Measurements from ENCODE around the gene ZNF511. TPM values are rescaled to one million over a fixed set of nuclear protein-coding genes. Genes with fewer than 3 reads are reported as not detected.

Gene ZNF511
- total RNA-seq, 4 donors from 2014 or later, result 16.1 to 26.7 (median 17.7) TPM

DNA sequence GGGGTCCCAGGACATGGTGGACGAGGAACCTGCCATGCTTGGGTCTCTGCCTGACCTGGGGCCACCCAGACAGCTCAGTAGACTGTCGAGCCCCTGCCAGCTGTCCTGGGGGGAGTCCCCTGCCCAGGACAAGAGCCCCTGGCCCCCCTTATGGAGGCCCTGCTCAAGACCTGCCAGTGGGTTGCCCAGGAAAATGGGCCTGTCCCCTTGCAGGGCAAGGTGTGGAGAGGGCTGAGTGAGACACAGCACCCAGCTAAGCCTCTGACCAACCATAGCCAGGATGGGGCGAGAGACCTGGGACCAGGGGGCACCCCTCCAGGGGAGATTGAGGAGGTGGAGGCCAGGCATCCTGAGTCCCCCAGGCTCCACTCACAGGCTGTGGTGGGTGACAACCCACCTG, 47.3 kb downstream of the ZNF511 start:
- Histone ChIP-seq H3K4me3 (no peak overlapping the region), H3K9me3 (peaks cover 0 to 1% (median 0%) of the 10 kb centered on the region in 3 donors), H3K27ac (no peak overlapping the region), H3K4me1 (peaks cover 10 to 37% (median 13%) of the 10 kb centered on the region in 3 donors), H3K36me3 (no peaks in the 10 kb centered on the region), H3K27me3 (peaks cover 0 to 23% (median 0%) of the 10 kb centered on the region in 4 donors)
- WGBS, 2 donors, result no CpG with 5 or more reads among the region's 3 CpGs
- TF ChIP-seq, protein P1, sequence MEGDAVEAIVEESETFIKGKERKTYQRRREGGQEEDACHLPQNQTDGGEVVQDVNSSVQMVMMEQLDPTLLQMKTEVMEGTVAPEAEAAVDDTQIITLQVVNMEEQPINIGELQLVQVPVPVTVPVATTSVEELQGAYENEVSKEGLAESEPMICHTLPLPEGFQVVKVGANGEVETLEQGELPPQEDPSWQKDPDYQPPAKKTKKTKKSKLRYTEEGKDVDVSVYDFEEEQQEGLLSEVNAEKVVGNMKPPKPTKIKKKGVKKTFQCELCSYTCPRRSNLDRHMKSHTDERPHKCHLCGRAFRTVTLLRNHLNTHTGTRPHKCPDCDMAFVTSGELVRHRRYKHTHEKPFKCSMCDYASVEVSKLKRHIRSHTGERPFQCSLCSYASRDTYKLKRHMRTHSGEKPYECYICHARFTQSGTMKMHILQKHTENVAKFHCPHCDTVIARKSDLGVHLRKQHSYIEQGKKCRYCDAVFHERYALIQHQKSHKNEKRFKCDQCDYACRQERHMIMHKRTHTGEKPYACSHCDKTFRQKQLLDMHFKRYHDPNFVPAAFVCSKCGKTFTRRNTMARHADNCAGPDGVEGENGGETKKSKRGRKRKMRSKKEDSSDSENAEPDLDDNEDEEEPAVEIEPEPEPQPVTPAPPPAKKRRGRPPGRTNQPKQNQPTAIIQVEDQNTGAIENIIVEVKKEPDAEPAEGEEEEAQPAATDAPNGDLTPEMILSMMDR (IDR thresholded peaks at IDR 0.05), result no peak
- no peak for TF ChIP-seq POLR2A (IDR thresholded peaks at IDR 0.05)
- no peak for DNase-seq
- intact Hi-C loops (cut with DNase I), result no loop called here

DNA sequence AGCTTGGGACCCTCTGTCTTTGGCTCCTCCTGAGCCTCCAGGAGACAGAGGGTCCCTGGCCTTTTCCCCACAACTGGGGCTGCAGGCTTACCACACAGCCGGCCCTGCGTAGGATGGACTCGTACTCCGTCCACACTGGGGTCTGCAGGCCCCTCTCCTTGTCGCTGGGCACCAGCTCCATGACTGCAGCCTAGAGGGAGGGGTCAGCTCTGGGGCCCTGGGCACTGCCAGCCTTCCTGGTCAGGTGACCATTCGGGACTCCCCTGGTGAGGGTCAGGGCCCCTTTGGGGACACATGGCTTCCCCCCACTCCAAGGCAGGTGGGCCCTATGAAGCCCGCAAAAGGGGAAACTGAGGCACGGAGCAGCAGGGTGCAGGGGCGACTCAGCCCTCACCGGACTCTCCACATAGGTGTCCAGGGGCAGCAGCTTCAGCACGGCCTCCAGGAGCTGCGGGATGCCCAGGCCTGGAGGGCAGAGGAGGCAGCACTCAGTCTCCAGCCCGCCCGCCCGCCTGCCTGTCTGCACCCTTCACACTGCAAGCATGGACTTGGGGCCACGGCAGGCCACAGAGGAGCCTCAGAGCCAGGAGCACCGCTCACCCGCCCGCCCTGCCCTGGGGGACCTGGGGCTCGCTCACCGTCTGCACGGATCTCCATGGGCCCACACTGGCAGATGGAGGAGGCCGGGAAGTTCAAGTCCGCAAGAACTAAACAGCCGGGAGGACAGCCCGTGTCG, 48.0 kb downstream of the ZNF511 start:
- Histone ChIP-seq H3K4me1 (peaks cover 10 to 37% (median 13%) of the 10 kb centered on the region in 3 donors), H3K9me3 (peaks cover 0 to 5% (median 0%) of the 10 kb centered on the region in 3 donors), H3K4me3 (peak overlapping the region; percentile 49 to 83 (median 61)), H3K36me3 (peaks cover 0 to 5% (median 0%) of the 10 kb centered on the region in 3 donors), H3K27ac (peak overlapping the region in 1 of 4 donors; percentile 39), H3K27me3 (peaks cover 0 to 16% (median 0%) of the 10 kb centered on the region in 4 donors)
- no peak for DNase-seq
- WGBS, 2 donors, result no CpG with 5 or more reads among the region's 27 CpGs
- intact Hi-C loops (cut with DNase I), result no loop called here
- TF ChIP-seq, protein P1 (IDR thresholded peaks at IDR 0.05), result no peak
- TF ChIP-seq POLR2A (IDR thresholded peaks at IDR 0.05), result no peak

- TF ChIP-seq, protein P1 (IDR thresholded peaks at IDR 0.05), result no peak
- TF ChIP-seq POLR2A (IDR thresholded peaks at IDR 0.05), result no peak
- Histone ChIP-seq H3K9me3 (peaks cover 0 to 5% (median 0%) of the 10 kb centered on the region in 3 donors), H3K4me1 (peaks cover 10 to 37% (median 13%) of the 10 kb centered on the region in 3 donors), H3K27ac (peak within 1 kb of the TSS; percentile 39 to 79 (median 57)), H3K36me3 (peaks cover 0 to 13% (median 0%) of the 10 kb centered on the region in 3 donors), H3K27me3 (peaks cover 0 to 14% (median 0%) of the 10 kb centered on the region in 4 donors), H3K4me3 (peak within 1 kb of the TSS; percentile 49 to 83 (median 61))
- DNase-seq, result no peak
- intact Hi-C loops (cut with DNase I), result no loop called here
- WGBS, 2 donors, result no CpG with 5 or more reads among the region's 83 CpGs
Observed at GRCh38 chr10:133357285-133358161, 48.8 kb downstream of the ZNF511 start, which contains the start of gene FUOM. FUOM (minus strand) TSS chr10:133358019; CDS start chr10:133358007, 12 bp downstream.

GRCh38 chr10:133358162-133358924, 49.6 kb downstream of the ZNF511 start:
- 86% methylated on average over 1 of the region's 41 CpGs; no CpG with 5 or more reads in 1 of the 2 donors for WGBS, 2 donors
- Histone ChIP-seq H3K27me3 (peaks cover 0 to 14% (median 0%) of the 10 kb centered on the region in 4 donors), H3K4me1 (peaks cover 10 to 37% (median 13%) of the 10 kb centered on the region in 3 donors), H3K36me3 (peaks cover 0 to 21% (median 0%) of the 10 kb centered on the region in 3 donors), H3K9me3 (peaks cover 0 to 5% (median 0%) of the 10 kb centered on the region in 3 donors), H3K27ac (peak overlapping the region; percentile 31 to 79 (median 57)), H3K4me3 (peak overlapping the region in 3 of 4 donors; percentile 49 to 83 (median 64))
- intact Hi-C loops (cut with DNase I), result no loop called here
- TF ChIP-seq, protein P1 (IDR thresholded peaks at IDR 0.05), result no peak
- no peak for TF ChIP-seq POLR2A (IDR thresholded peaks at IDR 0.05)
- DNase-seq, result no peak
